Dendritic cell treated with granulocyte-macrophage colony-stimulating factor and Interleukin-4, amounts not matched to agents 40 ng/mL and 50 ng/mL, for 4 days (primary cell): ENCODE measurements around the gene CCDC17.

ENCODE experiments used
- H3K27ac Mint-ChIP-seq: one replicate; pipeline ENCODE4 v1.8.0; 2022; ENCODE audit warnings: mild to moderate bottlenecking, mixed read lengths
- H3K27me3 Mint-ChIP-seq: one replicate; pipeline ENCODE4 v1.8.0; 2022; ENCODE audit warnings: mild to moderate bottlenecking, mixed read lengths
- H3K36me3 Mint-ChIP-seq: one replicate; pipeline ENCODE4 v1.8.0; 2022; ENCODE audit warnings: low read depth, mixed read lengths
- H3K4me1 Mint-ChIP-seq: one replicate; pipeline ENCODE4 v1.8.0; 2022; ENCODE audit warnings: low read depth, mixed read lengths
- H3K4me3 Mint-ChIP-seq: one replicate; pipeline ENCODE4 v1.8.0; 2022; ENCODE audit warnings: mild to moderate bottlenecking, moderate library complexity, mixed read lengths
- H3K9me3 Mint-ChIP-seq: one replicate; pipeline ENCODE4 v1.8.0; 2022; ENCODE audit warnings: mixed read lengths
- intact Hi-C: fragments of 100-400 bp; cut with micrococcal nuclease; formaldehyde crosslinking; loops from one replicate; pipeline ENCODE4 v1.15.0; 2022

CCDC17 gene

GRCh38 chr1:45623972-45624371, at the start of gene CCDC17:
CCDC17 (minus strand) TSS chr1:45624054; CDS start chr1:45623909, 145 bp downstream.
- peaks cover 24% of the 10 kb centered on the region for H3K4me1 Mint-ChIP-seq
- H3K27me3 Mint-ChIP-seq = no peaks in the 10 kb centered on the region
- H3K36me3 Mint-ChIP-seq = peaks cover 26% of the 10 kb centered on the region
- intact Hi-C loops = no loop called here
- H3K27ac Mint-ChIP-seq = peak within 1 kb of the TSS; percentile 6
- no peak within 1 kb of the TSS for H3K4me3 Mint-ChIP-seq
- no peaks in the 10 kb centered on the region for H3K9me3 Mint-ChIP-seq

- no peak overlapping the region for H3K4me3 Mint-ChIP-seq
- H3K27ac Mint-ChIP-seq = no peak overlapping the region
- no peaks in the 10 kb centered on the region for H3K27me3 Mint-ChIP-seq
- H3K4me1 Mint-ChIP-seq = peaks cover 35% of the 10 kb centered on the region
- no peaks in the 10 kb centered on the region for H3K9me3 Mint-ChIP-seq
- peaks cover 54% of the 10 kb centered on the region for H3K36me3 Mint-ChIP-seq
- intact Hi-C loops = no loop called here
These were observed 46.2 kb upstream of the CCDC17 start for GRCh38 chr1:45669859-45670655.

- peaks cover 35% of the 10 kb centered on the region for H3K4me1 Mint-ChIP-seq
- H3K27ac Mint-ChIP-seq = no peak overlapping the region
- H3K36me3 Mint-ChIP-seq = peaks cover 54% of the 10 kb centered on the region
- H3K27me3 Mint-ChIP-seq = no peaks in the 10 kb centered on the region
- no peaks in the 10 kb centered on the region for H3K9me3 Mint-ChIP-seq
- H3K4me3 Mint-ChIP-seq = no peak overlapping the region
- intact Hi-C loops = no loop called here
These were observed 45.5 kb upstream of the CCDC17 start for GRCh38 chr1:45669379-45669778.

- Mint-ChIP-seq H3K9me3 (no peaks in the 10 kb centered on the region), H3K4me1 (peaks cover 31% of the 10 kb centered on the region), H3K4me3 (no peak overlapping the region), H3K27ac (no peak overlapping the region), H3K27me3 (no peaks in the 10 kb centered on the region), H3K36me3 (peaks cover 56% of the 10 kb centered on the region)
- intact Hi-C loops = no loop called here
These were observed 44.7 kb upstream of the CCDC17 start for GRCh38 chr1:45668526-45668925.

- no peak overlapping the region for H3K27ac Mint-ChIP-seq
- no peaks in the 10 kb centered on the region for H3K27me3 Mint-ChIP-seq
- H3K9me3 Mint-ChIP-seq = no peaks in the 10 kb centered on the region
- intact Hi-C loops = no loop called here
- H3K4me1 Mint-ChIP-seq = peaks cover 21% of the 10 kb centered on the region
- no peak overlapping the region for H3K4me3 Mint-ChIP-seq
- H3K36me3 Mint-ChIP-seq = peaks cover 48% of the 10 kb centered on the region
These were observed 43.7 kb upstream of the CCDC17 start for GRCh38 chr1:45667321-45668111.

- Mint-ChIP-seq H3K36me3 (peaks cover 46% of the 10 kb centered on the region), H3K27me3 (no peaks in the 10 kb centered on the region), H3K27ac (no peak overlapping the region), H3K4me1 (peaks cover 18% of the 10 kb centered on the region), H3K9me3 (no peaks in the 10 kb centered on the region), H3K4me3 (no peak overlapping the region)
- intact Hi-C loops = no loop called here
These were observed 43.0 kb upstream of the CCDC17 start for GRCh38 chr1:45666836-45667235.

- Mint-ChIP-seq H3K4me3 (no peak overlapping the region), H3K27me3 (no peaks in the 10 kb centered on the region), H3K36me3 (peaks cover 81% of the 10 kb centered on the region), H3K9me3 (no peaks in the 10 kb centered on the region), H3K4me1 (no peaks in the 10 kb centered on the region), H3K27ac (no peak overlapping the region)
- intact Hi-C loops = no loop called here
These were observed 36.5 kb upstream of the CCDC17 start for GRCh38 chr1:45660336-45660735.

- Mint-ChIP-seq H3K9me3 (no peaks in the 10 kb centered on the region), H3K4me1 (no peaks in the 10 kb centered on the region), H3K36me3 (peaks cover 81% of the 10 kb centered on the region), H3K27me3 (no peaks in the 10 kb centered on the region), H3K27ac (no peak overlapping the region), H3K4me3 (no peak overlapping the region)
- intact Hi-C loops = no loop called here
These were observed 35.4 kb upstream of the CCDC17 start for GRCh38 chr1:45659222-45659621.

- Mint-ChIP-seq H3K4me1 (no peaks in the 10 kb centered on the region), H3K27ac (no peak overlapping the region), H3K27me3 (no peaks in the 10 kb centered on the region), H3K4me3 (no peak overlapping the region), H3K9me3 (no peaks in the 10 kb centered on the region), H3K36me3 (peaks cover 85% of the 10 kb centered on the region)
- intact Hi-C loops = no loop called here
These were observed 34.3 kb upstream of the CCDC17 start for GRCh38 chr1:45658171-45658570.

- H3K27ac Mint-ChIP-seq = no peak overlapping the region
- H3K36me3 Mint-ChIP-seq = peaks cover 95% of the 10 kb centered on the region
- intact Hi-C loops = no loop called here
- no peaks in the 10 kb centered on the region for H3K4me1 Mint-ChIP-seq
- no peaks in the 10 kb centered on the region for H3K9me3 Mint-ChIP-seq
- H3K4me3 Mint-ChIP-seq = no peak overlapping the region
- H3K27me3 Mint-ChIP-seq = no peaks in the 10 kb centered on the region
These were observed 32.8 kb upstream of the CCDC17 start for GRCh38 chr1:45656573-45657226.

GRCh38 chr1:45654540-45655280, 30.9 kb upstream of the CCDC17 start:
- Mint-ChIP-seq H3K4me3 (no peak overlapping the region), H3K27me3 (no peaks in the 10 kb centered on the region), H3K9me3 (no peaks in the 10 kb centered on the region), H3K4me1 (peaks cover 11% of the 10 kb centered on the region), H3K36me3 (peaks cover 95% of the 10 kb centered on the region), H3K27ac (no peak overlapping the region)
- intact Hi-C loops = no loop called here

GRCh38 chr1:45647248-45648021, 23.6 kb upstream of the CCDC17 start:
- Mint-ChIP-seq H3K27me3 (no peaks in the 10 kb centered on the region), H3K27ac (peak overlapping the region; percentile 73), H3K9me3 (no peaks in the 10 kb centered on the region), H3K36me3 (peaks cover 82% of the 10 kb centered on the region), H3K4me1 (peaks cover 33% of the 10 kb centered on the region), H3K4me3 (peak overlapping the region; percentile 37)
- intact Hi-C loops = loop anchor here (5.0 to 10.0 kb wide), 2 partner anchors 35 to 53 kb away; no protein-coding TSS in a partner anchor

GRCh38 chr1:45644661-45645060, 20.8 kb upstream of the CCDC17 start:
- H3K27ac Mint-ChIP-seq = no peak overlapping the region
- intact Hi-C loops = loop anchor here (5.0 to 10.0 kb wide), 2 partner anchors 38 to 50 kb away; no protein-coding TSS in a partner anchor
- H3K36me3 Mint-ChIP-seq = peaks cover 66% of the 10 kb centered on the region
- no peaks in the 10 kb centered on the region for H3K9me3 Mint-ChIP-seq
- peaks cover 22% of the 10 kb centered on the region for H3K4me1 Mint-ChIP-seq
- no peak overlapping the region for H3K4me3 Mint-ChIP-seq
- no peaks in the 10 kb centered on the region for H3K27me3 Mint-ChIP-seq
